Caco-2 (cell line): ENCODE measurements around the gene CFAP299. TPM values are rescaled to one million over a fixed set of nuclear protein-coding genes. Genes with fewer than 3 reads are reported as not detected.

Experiments used
- BruUV-seq: library from RNA; stranded (reverse); fragments of 400-500 nt; replicated peaks from 2 replicates; lab custom pipeline; 2021; lab: Mats Ljungman, UMichigan
- CTCF ChIA-PET: fragments of 300-600 bp; sonication (Branson Sonifier 250); formaldehyde crosslinking; loops from one replicate; lab custom pipeline; 2022; ENCODE audit warnings: antibody characterized with exemption; lab: Charles Lee
- POLR2A ChIA-PET: fragments of 300-600 bp; sonication (Branson Sonifier 250); formaldehyde crosslinking; loops from one replicate; lab custom pipeline; 2022; ENCODE audit warnings: antibody characterized with exemption; lab: Charles Lee
- DNase-seq, 2 experiments: peaks; one replicate each; pipeline versions ENCODE4 v3.0.0 to v3.0.0-alpha.2; 2020 to 2022
- H3K27me3 ChIP-seq: replicated peaks from 2 replicates; pipeline ENCODE4 v1.6.0; 2011; ENCODE audit warnings: low read length; ENCODE audit not compliant: control insufficient read depth, insufficient read depth
- H3K36me3 ChIP-seq: 2 replicates; pipeline ENCODE4 v1.5.1; 2011; ENCODE audit warnings: low read length; ENCODE audit not compliant: control insufficient read depth, insufficient read depth
- H3K4me1 ChIP-seq: fragments of 250-450 bp; sonication (Bioruptor Pico); 2 replicates; pipeline ENCODE4 v1.5.1; 2020; ENCODE audit warnings: mild to moderate bottlenecking
- H3K4me3 ChIP-seq: 2 replicates; pipeline ENCODE4 v1.5.1; 2011; ENCODE audit warnings: low read depth, mild to moderate bottlenecking, control low read depth, low read length
- H3K9me3 ChIP-seq: fragments of 250-450 bp; sonication (Bioruptor Pico); 2 replicates; pipeline ENCODE4 v1.5.1; 2020; ENCODE audit warnings: mild to moderate bottlenecking, moderate library complexity
- H3K27ac Mint-ChIP-seq: one replicate; pipeline ENCODE4 v1.8.0; 2022; ENCODE audit warnings: mixed read lengths; ENCODE audit not compliant: unreplicated experiment
- H3K27me3 Mint-ChIP-seq: one replicate; pipeline ENCODE4 v1.8.0; 2022; ENCODE audit warnings: mixed read lengths; ENCODE audit not compliant: insufficient read depth, unreplicated experiment
- H3K36me3 Mint-ChIP-seq: one replicate; pipeline ENCODE4 v1.8.0; 2022; ENCODE audit warnings: mild to moderate bottlenecking, mixed read lengths; ENCODE audit not compliant: insufficient read depth, unreplicated experiment
- H3K4me1 Mint-ChIP-seq: one replicate; pipeline ENCODE4 v1.8.0; 2022; ENCODE audit warnings: low read depth, mixed read lengths; ENCODE audit not compliant: unreplicated experiment
- H3K4me3 Mint-ChIP-seq: one replicate; pipeline ENCODE4 v1.8.0; 2022; ENCODE audit warnings: mild to moderate bottlenecking, moderate library complexity, mixed read lengths; ENCODE audit not compliant: unreplicated experiment
- H3K9me3 Mint-ChIP-seq: one replicate; pipeline ENCODE4 v1.8.0; 2022; ENCODE audit warnings: mixed read lengths; ENCODE audit not compliant: unreplicated experiment
- CTCF ChIP-seq, 2 experiments: fragments of 200-600 bp in 1 of 2; IDR thresholded peaks; 1 replicate in 1 of 2; 2 replicates in 1 of 2; pipeline versions ENCODE4 v1.5.1 to v1.8.0; 2011 to 2022; ENCODE audit warnings: antibody characterized with exemption in 1 of 2, control low read depth in 1 of 2, inconsistent platforms in 1 of 2, low read depth in 1 of 2, low read length in 1 of 2, mild to moderate bottlenecking in 1 of 2, moderate library complexity in 1 of 2; ENCODE audit not compliant: insufficient read depth in 1 of 2, severe bottlenecking in 1 of 2, unreplicated experiment in 1 of 2
- intact Hi-C: fragments of 100-400 bp; cut with micrococcal nuclease; formaldehyde crosslinking; loops from one replicate; pipeline ENCODE4 v1.10.0; 2022; ENCODE audit not compliant: unreplicated experiment
- total RNA-seq: library from RNA; stranded (reverse); gene quantifications from 2 replicates; pipeline ENCODE4 v1.2.3, GENCODE V29; 2022

CFAP299 gene
- total RNA-seq, 1 experiment from 2014 or later: not detected

GRCh38 chr4:80420638-80421037, 85.1 kb downstream of the CFAP299 start:
- DNase-seq: no peak
- BruUV-seq: no TSS peak

GRCh38 chr4:80422727-80423404, 87.3 kb downstream of the CFAP299 start:
- peaks cover 8% of the 10 kb centered on the region for H3K4me1 Mint-ChIP-seq
- BruUV-seq: no TSS peak

More at GRCh38 chr4:80420638-80421037, 85.1 kb downstream of the CFAP299 start:
- intact Hi-C loops: no loop called here
- Mint-ChIP-seq H3K27ac (no peak overlapping the region), H3K36me3 (no peaks in the 10 kb centered on the region), H3K27me3 (no peaks in the 10 kb centered on the region), H3K4me1 (peaks cover 8% of the 10 kb centered on the region), H3K9me3 (no peaks in the 10 kb centered on the region), H3K4me3 (no peak overlapping the region)
- no peaks in the 10 kb centered on the region for H3K27me3 ChIP-seq
- ChIA-PET POLR2A (no interaction called here), CTCF (no interaction called here)
- H3K9me3 ChIP-seq: no peaks in the 10 kb centered on the region
- H3K4me3 ChIP-seq: no peak overlapping the region
- H3K4me1 ChIP-seq: no peaks in the 10 kb centered on the region
- H3K36me3 ChIP-seq: no peaks in the 10 kb centered on the region
- no peak for TF ChIP-seq CTCF (IDR thresholded peaks at IDR 0.05; ENCODE audit: insufficient read depth in 1 of 2, low read depth in 1 of 2, low read length in 1 of 2, severe bottlenecking in 1 of 2, unreplicated experiment in 1 of 2)

DNA sequence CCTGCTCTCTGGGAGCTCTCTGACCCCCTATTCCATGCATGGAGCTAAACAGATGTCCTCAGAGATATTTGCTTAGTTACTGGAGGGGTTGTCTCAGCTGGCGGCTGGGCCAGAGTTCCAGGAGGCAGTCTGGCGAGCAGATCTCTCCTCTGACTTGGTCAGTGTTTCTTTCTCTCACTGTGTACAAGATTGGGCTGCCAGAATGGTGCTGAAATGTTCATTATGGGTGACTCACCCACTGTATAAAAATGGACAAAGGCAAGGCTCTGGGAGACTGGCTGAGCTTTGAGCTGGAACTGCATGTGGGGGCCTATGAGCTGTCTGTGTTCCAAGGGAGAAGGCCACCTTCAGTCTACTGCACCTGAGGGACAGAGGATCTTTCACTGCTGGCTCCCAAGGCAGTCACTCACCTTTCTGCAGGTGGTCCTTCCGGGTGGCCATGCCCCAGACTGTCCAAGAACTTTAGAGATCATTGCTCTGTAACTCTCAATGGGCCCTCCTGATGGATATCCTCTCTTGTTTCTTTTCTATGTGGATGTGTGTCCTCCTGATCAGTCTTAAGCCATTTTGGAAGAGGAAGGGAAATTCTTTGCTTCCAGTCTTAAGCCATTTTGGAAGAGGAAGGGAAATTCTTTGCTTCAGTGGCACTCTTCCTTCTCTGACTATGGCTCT, 88.2 kb downstream of the CFAP299 start:
- TF ChIP-seq CTCF (IDR thresholded peaks at IDR 0.05; ENCODE audit: insufficient read depth in 1 of 2, low read depth in 1 of 2, low read length in 1 of 2, severe bottlenecking in 1 of 2, unreplicated experiment in 1 of 2): no peak
- BruUV-seq: no TSS peak
- CTCF ChIA-PET: no interaction called here
- Mint-ChIP-seq H3K27ac (no peak overlapping the region), H3K27me3 (peaks cover 3% of the 10 kb centered on the region), H3K36me3 (no peaks in the 10 kb centered on the region), H3K9me3 (no peaks in the 10 kb centered on the region), H3K4me1 (peaks cover 8% of the 10 kb centered on the region), H3K4me3 (no peak overlapping the region)
- Histone ChIP-seq H3K9me3 (no peaks in the 10 kb centered on the region), H3K4me3 (no peak overlapping the region), H3K4me1 (no peaks in the 10 kb centered on the region), H3K27me3 (no peaks in the 10 kb centered on the region), H3K36me3 (no peaks in the 10 kb centered on the region)
- POLR2A ChIA-PET: no interaction called here
- no peak for DNase-seq
- intact Hi-C loops: no loop called here

More at GRCh38 chr4:80422727-80423404, 87.3 kb downstream of the CFAP299 start:
- no peak overlapping the region for H3K27ac Mint-ChIP-seq
- no peak for DNase-seq
- no peaks in the 10 kb centered on the region for H3K27me3 Mint-ChIP-seq
- no peak overlapping the region for H3K4me3 Mint-ChIP-seq
- no peaks in the 10 kb centered on the region for H3K9me3 Mint-ChIP-seq
- intact Hi-C loops: no loop called here
- no peaks in the 10 kb centered on the region for H3K4me1 ChIP-seq
- H3K9me3 ChIP-seq: no peaks in the 10 kb centered on the region
- TF ChIP-seq CTCF (IDR thresholded peaks at IDR 0.05; ENCODE audit: insufficient read depth in 1 of 2, low read depth in 1 of 2, low read length in 1 of 2, severe bottlenecking in 1 of 2, unreplicated experiment in 1 of 2): no peak
- POLR2A ChIA-PET: no interaction called here
- no peaks in the 10 kb centered on the region for H3K36me3 Mint-ChIP-seq
- no peaks in the 10 kb centered on the region for H3K27me3 ChIP-seq
- CTCF ChIA-PET: no interaction called here
- no peak overlapping the region for H3K4me3 ChIP-seq
- no peaks in the 10 kb centered on the region for H3K36me3 ChIP-seq
